ENCODE measurements around the gene PCDHA4.

PCDHA4 gene

GRCh38 chr5:140855772-140856674 lies 49.2 kb downstream of the PCDHA4 start, which contains the start of gene PCDHA10:
PCDHA10 (plus strand) TSS chr5:140855897; CDS start chr5:140856049, 152 bp downstream.
- DNase-seq (ENCODE audit: low spot score), result no peak

DNA sequence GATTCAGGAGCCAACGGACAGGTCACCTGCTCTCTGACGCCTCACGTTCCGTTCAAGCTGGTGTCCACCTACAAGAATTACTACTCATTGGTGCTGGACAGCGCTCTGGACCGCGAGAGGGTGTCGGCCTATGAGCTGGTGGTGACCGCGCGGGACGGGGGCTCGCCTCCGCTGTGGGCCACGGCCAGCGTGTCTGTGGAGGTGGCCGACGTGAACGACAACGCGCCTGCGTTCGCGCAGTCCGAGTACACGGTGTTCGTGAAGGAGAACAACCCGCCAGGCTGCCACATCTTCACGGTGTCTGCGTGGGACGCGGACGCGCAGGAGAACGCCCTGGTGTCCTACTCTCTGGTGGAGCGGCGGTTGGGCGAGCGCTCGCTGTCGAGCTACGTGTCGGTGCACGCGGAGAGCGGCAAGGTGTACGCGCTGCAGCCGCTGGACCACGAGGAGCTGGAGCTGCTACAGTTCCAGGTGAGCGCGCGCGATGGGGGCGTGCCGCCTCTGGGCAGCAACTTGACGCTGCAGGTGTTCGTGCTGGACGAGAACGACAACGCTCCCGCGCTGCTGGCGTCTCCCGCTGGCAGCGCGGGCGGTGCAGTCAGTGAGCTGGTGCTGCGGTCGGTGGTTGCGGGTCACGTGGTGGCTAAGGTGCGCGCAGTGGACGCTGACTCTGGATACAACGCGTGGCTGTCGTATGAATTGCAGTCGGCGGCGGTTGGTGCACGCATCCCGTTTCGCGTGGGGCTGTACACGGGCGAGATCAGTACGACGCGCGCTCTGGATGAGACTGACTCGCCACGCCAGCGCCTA lies 50.5 kb downstream of the PCDHA4 start:
- no peak for DNase-seq (ENCODE audit: low spot score)

DNA sequence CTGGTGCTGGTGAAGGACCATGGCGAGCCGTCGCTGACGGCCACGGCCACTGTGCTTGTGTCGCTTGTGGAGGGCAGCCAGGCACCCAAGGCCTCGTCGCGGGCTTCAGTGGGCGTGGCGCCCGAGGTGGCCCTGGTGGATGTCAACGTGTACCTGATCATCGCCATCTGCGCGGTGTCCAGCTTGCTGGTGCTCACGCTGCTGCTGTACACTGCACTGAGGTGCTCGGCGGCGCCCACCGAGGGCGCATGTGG lies 51.0 kb downstream of the PCDHA4 start:
- no peak for DNase-seq (ENCODE audit: low spot score)

GRCh38 chr5:140862441-140863295 lies 55.8 kb downstream of the PCDHA4 start:
- no peak for DNase-seq (ENCODE audit: low spot score)
